ENCODE data around the gene LRRC23. TPM values are rescaled to one million over a fixed set of nuclear protein-coding genes. Genes with fewer than 3 reads are reported as not detected.
A peak's percentile ranks its signal among the peaks of the same experiment; 100 is the strongest.

LRRC23 gene
- polyA plus RNA-seq, 1 experiment: 10.6 TPM

GRCh38 chr12:6962285-6963015 is 57.8 kb downstream of the LRRC23 start:
- ChIA-PET POLR2A (interaction anchor here (1.3 to 2.9 kb wide), 2 partner anchors 13 to 18 kb away, joined by 6 to 22 read pairs; partner anchors contain the start of genes C12orf57 and RNU7-1), CTCF (interaction anchor here (0.6 to 5.7 kb wide), 10 partner anchors 17 to 149 kb away, joined by 3 to 49 read pairs (median 6); partner anchors contain the start of genes C12orf57 and SPSB2)
- Histone ChIP-seq H3K27me3 (ENCODE audit: control insufficient read depth, insufficient read depth, low read length) (no peaks in the 10 kb centered on the region), H3K9me3 (ENCODE audit: control insufficient read depth, insufficient read depth, low read length) (no peaks in the 10 kb centered on the region), H3K27ac (ENCODE audit: low read depth, low read length) (peak overlapping the region; percentile 61), H3K4me3 (ENCODE audit: low read depth, low read length) (no peak overlapping the region)
- no peak for TF ChIP-seq CTCF (IDR thresholded peaks at IDR 0.05; ENCODE audit: low read depth, low read length)
- no peak for DNase-seq (ENCODE audit: low read depth, low spot score)

GRCh38 chr12:6963016-6963731 is 58.6 kb downstream of the LRRC23 start:
- Histone ChIP-seq H3K9me3 (ENCODE audit: control insufficient read depth, insufficient read depth, low read length) (no peaks in the 10 kb centered on the region), H3K27ac (ENCODE audit: low read depth, low read length) (no peak overlapping the region), H3K4me3 (ENCODE audit: low read depth, low read length) (no peak overlapping the region), H3K27me3 (ENCODE audit: control insufficient read depth, insufficient read depth, low read length) (no peaks in the 10 kb centered on the region)
- POLR2A ChIA-PET: interaction anchor here (0.7 to 2.9 kb wide), 3 partner anchors 16 to 20 kb away, joined by 3 to 22 read pairs (median 3); partner anchors contain the start of genes C12orf57 and RNU7-1
- CTCF ChIA-PET: interaction anchor here (0.6 to 5.7 kb wide), 5 partner anchors 17 to 145 kb away, joined by 3 to 49 read pairs (median 18); partner anchors contain the start of genes C12orf57 and RNU7-1
- DNase-seq (ENCODE audit: low read depth, low spot score): no peak
- TF ChIP-seq CTCF (IDR thresholded peaks at IDR 0.05; ENCODE audit: low read depth, low read length): no peak

Small RNA genes within 50 kb of the gene (small RNA-seq; reads per million reads assigned to genes)
- gene MIR141 (ENCODE audit: insufficient read length, low read depth) (42.2 reads per million, percentile 84 among the genes with 10 or more reads in this experiment), gene MIR200C (ENCODE audit: insufficient read length, low read depth) (4.6 reads per million, percentile 46 among the genes with 10 or more reads in this experiment), gene RNU7-1 (ENCODE audit: insufficient read length, low read depth) (not detected)

Other genes starting within 250 kb of the LRRC23 start
- gene ING4, start 241.7 kb upstream of the LRRC23 start, polyA plus RNA-seq (2011; rRNA removed): 58.6 and 66.6 TPM in 2 replicates
- 39.3 and 44.3 TPM in 2 replicates for gene ZNF384, start 215.4 kb upstream of the LRRC23 start, polyA plus RNA-seq (2011; rRNA removed)
- gene PIANP, start 204.0 kb upstream of the LRRC23 start, polyA plus RNA-seq (2011; rRNA removed): 1.2 and 2.2 TPM in 2 replicates
- gene COPS7A, start 180.8 kb upstream of the LRRC23 start, polyA plus RNA-seq (2011; rRNA removed): 93.2 and 104 TPM in 2 replicates
- 241 and 263 TPM in 2 replicates for gene MLF2, start 151.7 kb upstream of the LRRC23 start, polyA plus RNA-seq (2011; rRNA removed)
- 155 and 170 TPM in 2 replicates for gene PTMS, start 138.5 kb upstream of the LRRC23 start, polyA plus RNA-seq (2011; rRNA removed)
- gene LAG3, start 132.3 kb upstream of the LRRC23 start, polyA plus RNA-seq (2011; rRNA removed): 0.11 and 0.33 TPM in 2 replicates
- 24.8 and 24.9 TPM in 2 replicates for gene CD4, start 115.3 kb upstream of the LRRC23 start, polyA plus RNA-seq (2011; rRNA removed)
- 5.2 and 7.6 TPM in 2 replicates for gene GPR162, start 83.0 kb upstream of the LRRC23 start, polyA plus RNA-seq (2011; rRNA removed)
- 45.5 and 65.3 TPM in 2 replicates for gene P3H3, start 76.4 kb upstream of the LRRC23 start, polyA plus RNA-seq (2011; rRNA removed)
- 3.4 and 3.6 TPM in 2 replicates for gene GNB3, start 63.9 kb upstream of the LRRC23 start, polyA plus RNA-seq (2011; rRNA removed)
- gene CDCA3, start 53.5 kb upstream of the LRRC23 start, polyA plus RNA-seq (2011; rRNA removed): 11.6 and 12.5 TPM in 2 replicates
- gene USP5, start 52.7 kb upstream of the LRRC23 start, polyA plus RNA-seq (2011; rRNA removed): 47.1 and 54.8 TPM in 2 replicates
- 1,246 and 1,347 TPM in 2 replicates for gene TPI1, start 37.3 kb upstream of the LRRC23 start, polyA plus RNA-seq (2011; rRNA removed)
- 2.6 and 3.7 TPM in 2 replicates for gene SPSB2, start 31.5 kb upstream of the LRRC23 start, polyA plus RNA-seq (2011; rRNA removed)
- 25.4 and 27.5 TPM in 2 replicates for gene ENO2, start 9.8 kb downstream of the LRRC23 start, polyA plus RNA-seq (2011; rRNA removed)
- 11.2 and 21.4 TPM in 2 replicates for gene ATN1, start 23.1 kb downstream of the LRRC23 start, polyA plus RNA-seq (2011; rRNA removed)
- gene RNU7-1, start 39.0 kb downstream of the LRRC23 start, polyA plus RNA-seq (2011; rRNA removed): not detected in 2 replicates
- 359 and 425 TPM in 2 replicates for gene C12orf57, start 39.2 kb downstream of the LRRC23 start, polyA plus RNA-seq (2011; rRNA removed)
- 0.07 and 0.10 TPM in 2 replicates for gene PTPN6, start 46.5 kb downstream of the LRRC23 start, polyA plus RNA-seq (2011; rRNA removed)
- 242 and 255 TPM in 2 replicates for gene PHB2, start 65.8 kb downstream of the LRRC23 start, polyA plus RNA-seq (2011; rRNA removed)
- 46.1 and 47.8 TPM in 2 replicates for gene EMG1, start 66.1 kb downstream of the LRRC23 start, polyA plus RNA-seq (2011; rRNA removed)
- 36.0 and 37.6 TPM in 2 replicates for gene LPCAT3, start 113.7 kb downstream of the LRRC23 start, polyA plus RNA-seq (2011; rRNA removed)
- 406 and 458 TPM in 2 replicates for gene C1S, start 155.9 kb downstream of the LRRC23 start, polyA plus RNA-seq (2011; rRNA removed)
- 617 and 795 TPM in 2 replicates for gene C1R, start 187.6 kb downstream of the LRRC23 start, polyA plus RNA-seq (2011; rRNA removed)
- 45.3 and 58.7 TPM in 2 replicates for gene C1RL, start 204.4 kb downstream of the LRRC23 start, polyA plus RNA-seq (2011; rRNA removed)
- 0.25 and 0.36 TPM in 2 replicates for gene RBP5, start 224.1 kb downstream of the LRRC23 start, polyA plus RNA-seq (2011; rRNA removed)
- 22.3 and 25.3 TPM in 2 replicates for gene CLSTN3, start 225.5 kb downstream of the LRRC23 start, polyA plus RNA-seq (2011; rRNA removed)

Measured in AG04450 (cell line).